Ascending aorta (tissue), 2 donors: Measurements from ENCODE around the gene ZNF76. TPM values are rescaled to one million over a fixed set of nuclear protein-coding genes. Genes with fewer than 3 reads are reported as not detected.

Experiments
- DNase-seq, 2 donors: peaks; one replicate each; pipeline ENCODE4 v3.0.0-alpha.2; 2019; ENCODE audit warnings: low spot score in 2 of 2
- H3K27ac ChIP-seq, 2 donors: fragments of 200-600 bp; sonication (generic); one replicate each; pipeline ENCODE4 v1.5.1; 2016 to 2017; ENCODE audit warnings: mild to moderate bottlenecking in 1 of 2
- H3K27me3 ChIP-seq: fragments of 200-600 bp; sonication (generic); one replicate; pipeline ENCODE4 v1.5.1; 2017
- H3K36me3 ChIP-seq, 2 donors: fragments of 200-600 bp; sonication (generic); one replicate each; pipeline ENCODE4 v1.5.1; 2016
- H3K4me1 ChIP-seq, 2 donors: fragments of 200-600 bp; sonication (generic); one replicate each; pipeline ENCODE4 v1.5.1; 2016 to 2017; ENCODE audit warnings: mild to moderate bottlenecking in 1 of 2
- H3K4me3 ChIP-seq, 2 donors: fragments of 200-600 bp; sonication (generic); one replicate each; pipeline ENCODE4 v1.5.1; 2016 to 2017; ENCODE audit warnings: mild to moderate bottlenecking in 1 of 2
- H3K9me3 ChIP-seq, 2 donors: fragments of 200-600 bp; sonication (generic); one replicate each; pipeline ENCODE4 v1.5.1; 2016
- CTCF ChIP-seq, 3 experiments: fragments of 200-600 bp in 2 of 3; fragments of 450-650 bp in 1 of 3; sonication (generic) in 2 of 3; IDR thresholded peaks; one replicate each; pipeline ENCODE4 v1.5.1; 2016 to 2019; ENCODE audit warnings: antibody characterized with exemption in 3 of 3, mild to moderate bottlenecking in 1 of 3, moderate library complexity in 1 of 3
- intact Hi-C: fragments of 100-400 bp; cut with DNase I; formaldehyde crosslinking; loops from one replicate; pipeline ENCODE4 v1.15.1; 2023
- total RNA-seq: library from RNA; depleted of rRNA; stranded (reverse); fragments of >200 nt; gene quantifications from one replicate; pipeline ENCODE4 v1.1.0, GENCODE V29; 2016

The ZNF76 gene
- total RNA-seq, 1 donor from 2014 or later, result 55.7 TPM

DNA sequence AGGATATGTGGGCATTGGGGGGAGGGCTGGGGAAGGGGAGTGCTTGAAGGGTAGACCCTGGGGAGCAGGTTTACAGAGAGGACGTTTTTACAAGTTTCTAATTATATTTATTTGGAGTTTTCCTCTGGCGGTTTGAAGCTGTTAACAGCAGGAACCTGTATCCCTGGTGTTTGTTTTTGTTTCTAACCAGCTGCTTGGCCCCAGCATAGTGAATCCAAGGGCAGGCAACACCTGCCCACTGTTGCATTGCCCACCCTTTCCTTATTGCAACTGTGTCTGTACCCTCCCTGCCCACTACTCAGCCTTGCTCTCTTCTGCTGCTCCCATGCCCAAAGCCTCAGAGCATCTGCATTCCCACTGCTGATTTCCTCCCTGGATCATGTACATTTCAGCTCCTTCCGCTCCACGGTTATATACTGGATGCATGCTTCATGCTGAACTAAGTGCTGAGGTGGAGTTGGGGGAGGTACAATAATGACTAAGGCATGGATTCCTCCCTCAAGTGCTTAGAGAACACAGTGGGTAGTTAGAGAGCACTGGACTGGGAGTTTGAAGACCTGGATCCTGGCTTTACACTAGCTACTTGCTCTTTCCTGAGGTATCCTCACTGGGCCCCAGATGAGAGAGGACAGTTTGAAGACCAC is 39.7 kb upstream of the ZNF76 start:
- peak overlapping the region in 1 of 2 donors; percentile 20 for H3K4me3 ChIP-seq
- no peak for DNase-seq
- H3K4me1 ChIP-seq, result peaks cover 29 to 36% of the 10 kb centered on the region in 2 donors
- H3K36me3 ChIP-seq, result no peaks in the 10 kb centered on the region
- H3K9me3 ChIP-seq, result no peaks in the 10 kb centered on the region
- intact Hi-C loops, result no loop called here
- no peak for TF ChIP-seq CTCF (IDR thresholded peaks at IDR 0.05)
- no peaks in the 10 kb centered on the region for H3K27me3 ChIP-seq
- H3K27ac ChIP-seq, result peak overlapping the region; percentile 72 to 89

- intact Hi-C loops, result no loop called here
- Histone ChIP-seq H3K4me1 (peaks cover 29 to 36% of the 10 kb centered on the region in 2 donors), H3K27me3 (no peaks in the 10 kb centered on the region), H3K27ac (peak overlapping the region; percentile 4 to 38), H3K4me3 (no peak overlapping the region), H3K36me3 (no peaks in the 10 kb centered on the region), H3K9me3 (no peaks in the 10 kb centered on the region)
- no peak for DNase-seq
- no peak for TF ChIP-seq CTCF (IDR thresholded peaks at IDR 0.05)
Observed at GRCh38 chr6:35220711-35221110, 38.8 kb upstream of the ZNF76 start.

DNA sequence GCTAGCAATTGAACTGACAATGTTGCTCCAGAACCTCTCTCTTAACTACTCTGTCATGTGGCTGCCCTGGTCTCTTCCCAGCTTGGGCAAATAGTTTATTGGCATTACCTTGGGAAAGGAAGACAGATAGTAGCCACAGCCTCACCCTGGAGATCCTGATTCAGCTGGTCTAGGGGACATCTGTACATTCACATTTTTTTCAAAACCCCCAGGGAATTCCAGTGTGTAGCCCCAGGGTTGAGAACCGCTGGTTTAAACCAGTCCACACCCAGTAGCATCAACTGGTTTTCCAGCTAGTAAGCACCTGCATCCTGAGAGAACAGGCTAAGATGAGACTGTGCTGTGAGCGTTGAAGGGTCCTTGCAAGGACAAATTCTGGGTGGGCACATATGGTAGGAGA is 36.1 kb upstream of the ZNF76 start:
- no peak for TF ChIP-seq CTCF (IDR thresholded peaks at IDR 0.05)
- DNase-seq, result no peak
- Histone ChIP-seq H3K4me1 (peaks cover 17 to 24% of the 10 kb centered on the region in 2 donors), H3K27ac (peak overlapping the region in 1 of 2 donors; percentile 16), H3K27me3 (no peaks in the 10 kb centered on the region), H3K9me3 (no peaks in the 10 kb centered on the region), H3K36me3 (peaks cover 2 to 5% of the 10 kb centered on the region in 2 donors), H3K4me3 (no peak overlapping the region)
- intact Hi-C loops, result no loop called here

DNA sequence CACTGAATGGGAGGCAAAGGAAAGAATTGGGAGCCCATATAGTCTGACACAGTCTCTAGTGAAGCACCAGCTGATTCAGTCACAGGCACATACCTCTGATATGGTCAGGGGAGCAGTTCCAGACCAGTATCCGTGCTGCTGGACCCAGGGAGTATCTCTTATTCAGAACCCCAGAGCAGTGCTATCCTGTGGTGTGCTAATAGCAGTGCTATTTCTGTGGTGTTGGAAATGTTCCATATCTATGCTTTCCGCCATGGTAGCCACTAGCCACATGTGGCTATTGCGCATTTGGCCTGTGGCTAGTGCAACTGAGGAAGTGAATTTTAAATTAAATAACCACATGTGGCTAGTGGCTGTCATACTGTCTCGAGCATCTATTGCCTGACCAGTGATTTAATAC is 34.8 kb upstream of the ZNF76 start:
- Histone ChIP-seq H3K27ac (peak overlapping the region; percentile 24 to 41), H3K4me3 (no peak overlapping the region), H3K9me3 (no peaks in the 10 kb centered on the region), H3K4me1 (peaks cover 7 to 11% of the 10 kb centered on the region in 2 donors), H3K36me3 (peaks cover 6 to 9% of the 10 kb centered on the region in 2 donors), H3K27me3 (no peaks in the 10 kb centered on the region)
- intact Hi-C loops, result no loop called here
- DNase-seq, result no peak
- TF ChIP-seq CTCF (IDR thresholded peaks at IDR 0.05), result no peak

GRCh38 chr6:35228481-35228880 is 31.1 kb upstream of the ZNF76 start:
- no peak for DNase-seq
- no peak overlapping the region for H3K4me3 ChIP-seq
- H3K27ac ChIP-seq, result peak overlapping the region in 1 of 2 donors; percentile 89
- H3K4me1 ChIP-seq, result peaks cover 7 to 21% of the 10 kb centered on the region in 2 donors
- H3K36me3 ChIP-seq, result peaks cover 13 to 18% of the 10 kb centered on the region in 2 donors
- H3K9me3 ChIP-seq, result no peaks in the 10 kb centered on the region
- TF ChIP-seq CTCF (IDR thresholded peaks at IDR 0.05), result no peak
- no peaks in the 10 kb centered on the region for H3K27me3 ChIP-seq
- intact Hi-C loops, result no loop called here
